Hepatocyte (in vitro differentiated cells): ENCODE results near the gene ZNF446.

ENCODE experiments used
- EZH2phosphoT487 ChIP-seq: fragments of 200-600 bp; sonication (generic); IDR thresholded peaks from one replicate; pipeline ENCODE4 v1.6.1; 2018; ENCODE audit warnings: antibody characterized with exemption, mild to moderate bottlenecking, low read depth, moderate library complexity; ENCODE audit not compliant: unreplicated experiment, severe bottlenecking
- TF ChIP-seq, protein P1 (sequence below): fragments of 200-600 bp; sonication (generic); IDR thresholded peaks from 2 replicates; pipeline ENCODE4 v1.5.1; 2016; ENCODE audit warnings: antibody characterized with exemption, mild to moderate bottlenecking; ENCODE audit not compliant: poor library complexity

DNA sequence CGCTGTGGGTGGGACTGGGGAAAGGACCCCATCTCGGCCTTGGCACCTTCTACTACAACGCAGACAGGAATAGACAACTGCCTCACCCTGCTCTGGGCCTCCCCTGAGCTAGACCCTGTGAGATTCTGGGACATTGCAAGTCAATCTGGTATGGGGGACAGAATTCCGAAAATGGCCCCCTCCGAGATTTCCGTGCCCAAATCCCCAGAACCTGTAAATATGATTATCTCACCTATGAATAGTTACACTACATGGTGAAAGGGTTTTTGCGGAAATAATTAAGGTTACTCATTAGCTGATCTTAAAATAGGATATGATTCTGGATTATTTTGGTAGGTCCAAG lies 44.1 kb downstream of the ZNF446 start:
- TF ChIP-seq, protein P1, sequence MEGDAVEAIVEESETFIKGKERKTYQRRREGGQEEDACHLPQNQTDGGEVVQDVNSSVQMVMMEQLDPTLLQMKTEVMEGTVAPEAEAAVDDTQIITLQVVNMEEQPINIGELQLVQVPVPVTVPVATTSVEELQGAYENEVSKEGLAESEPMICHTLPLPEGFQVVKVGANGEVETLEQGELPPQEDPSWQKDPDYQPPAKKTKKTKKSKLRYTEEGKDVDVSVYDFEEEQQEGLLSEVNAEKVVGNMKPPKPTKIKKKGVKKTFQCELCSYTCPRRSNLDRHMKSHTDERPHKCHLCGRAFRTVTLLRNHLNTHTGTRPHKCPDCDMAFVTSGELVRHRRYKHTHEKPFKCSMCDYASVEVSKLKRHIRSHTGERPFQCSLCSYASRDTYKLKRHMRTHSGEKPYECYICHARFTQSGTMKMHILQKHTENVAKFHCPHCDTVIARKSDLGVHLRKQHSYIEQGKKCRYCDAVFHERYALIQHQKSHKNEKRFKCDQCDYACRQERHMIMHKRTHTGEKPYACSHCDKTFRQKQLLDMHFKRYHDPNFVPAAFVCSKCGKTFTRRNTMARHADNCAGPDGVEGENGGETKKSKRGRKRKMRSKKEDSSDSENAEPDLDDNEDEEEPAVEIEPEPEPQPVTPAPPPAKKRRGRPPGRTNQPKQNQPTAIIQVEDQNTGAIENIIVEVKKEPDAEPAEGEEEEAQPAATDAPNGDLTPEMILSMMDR, result no peak
- no peak for TF ChIP-seq EZH2phosphoT487
